Kidney (tissue), 14 donors: ENCODE measurements around the gene ILKAP. TPM values are rescaled to one million over a fixed set of nuclear protein-coding genes. Genes with fewer than 3 reads are reported as not detected.
A peak's percentile ranks its signal among the peaks of the same experiment; 100 is the strongest.

ENCODE experiments used
- DNase-seq, 5 donors: peaks; one replicate each; pipeline ENCODE4 v3.0.0-alpha.2; 2013 to 2020
- FAIRE-seq: peaks from 2 replicates; lab custom pipeline; 2012; peaks lifted over from hg19 to GRCh38; lab: Jason Lieb, UNC
- H3K27ac ChIP-seq, 2 donors: one replicate each; pipeline ENCODE4 v1.7.0; 2013; ENCODE audit warnings: low read depth in 2 of 2, low read length in 2 of 2, inconsistent platforms in 1 of 2
- H3K27me3 ChIP-seq: one replicate; pipeline ENCODE4 v1.7.1; 2013; ENCODE audit warnings: low read length, inconsistent platforms; ENCODE audit not compliant: control insufficient read depth, insufficient read depth
- H3K36me3 ChIP-seq, 3 donors: one replicate each; pipeline versions ENCODE4 v1.7.0 to v1.7.1; 2013; ENCODE audit warnings: low read length in 3 of 3, control low read depth in 1 of 3, inconsistent platforms in 1 of 3; ENCODE audit not compliant: insufficient read depth in 3 of 3, control insufficient read depth in 2 of 3
- H3K4me1 ChIP-seq, 3 donors: one replicate each; pipeline versions ENCODE4 v1.7.0 to v1.7.1; 2013; ENCODE audit warnings: low read length in 3 of 3, inconsistent platforms in 1 of 3, low read depth in 1 of 3; ENCODE audit not compliant: control insufficient read depth in 2 of 3, insufficient read depth in 2 of 3
- H3K4me3 ChIP-seq, 3 donors: one replicate each; pipeline versions ENCODE4 v1.7.0 to v1.8.1; 2013; ENCODE audit warnings: low read length in 3 of 3, control low read depth in 1 of 3, inconsistent platforms in 1 of 3
- H3K9ac ChIP-seq, 3 donors: one replicate each; pipeline versions ENCODE4 v1.7.0 to v1.7.1; 2013; ENCODE audit warnings: low read length in 3 of 3, control low read depth in 1 of 3, inconsistent platforms in 1 of 3
- H3K9me3 ChIP-seq, 3 donors: one replicate each; pipeline versions ENCODE4 v1.7.0 to v1.7.1; 2013; ENCODE audit warnings: low read length in 3 of 3, control low read depth in 1 of 3, inconsistent platforms in 1 of 3; ENCODE audit not compliant: control insufficient read depth in 2 of 3, insufficient read depth in 1 of 3
- intact Hi-C: fragments of 100-400 bp; cut with DNase I; formaldehyde crosslinking; loops from one replicate; pipeline ENCODE4 v1.11.1; 2022
- polyA plus RNA-seq: library from polyadenylated mRNA; stranded (reverse); fragments of 350-450 nt; fragmentation: Illumina TruSeq; extraction: RNeasy Lipid Tissue Mini Kit (QIAGEN cat#74804); gene quantifications from one replicate; pipeline ENCODE4 v1.2.3, GENCODE V29; 2014; ENCODE audit warnings: low read depth, low replicate concordance; ENCODE audit not compliant: insufficient read depth
- total RNA-seq: library from RNA; stranded (reverse); fragmentation: NEBNext Ultra II Directional; extraction: Animal tissue kit (Norgen Biotek cat#: 25700); gene quantifications from one replicate; pipeline ENCODE4 v1.2.1, GENCODE V29; 2021
- TF ChIP-seq, protein P1 (sequence below): IDR thresholded peaks from 3 replicates; pipeline ENCODE4 v1.5.1; 2012; ENCODE audit warnings: mild to moderate bottlenecking, moderate library complexity, borderline replicate concordance; ENCODE audit not compliant: insufficient read depth; ENCODE audit errors: extremely low read depth
- donor health status: control.
- donor health status: control.
- donor health status: control.
- donor health status: control.
- donor health status: control.
- donor health status: DM: yes; HTN: yes; CAD: no.
- donor health status: Normal renal cell carcinoma (clear cell type).

ILKAP gene
- total and polyA plus RNA-seq, 2 donors from 2014 or later, result 38.4 to 47.7 TPM

DNA sequence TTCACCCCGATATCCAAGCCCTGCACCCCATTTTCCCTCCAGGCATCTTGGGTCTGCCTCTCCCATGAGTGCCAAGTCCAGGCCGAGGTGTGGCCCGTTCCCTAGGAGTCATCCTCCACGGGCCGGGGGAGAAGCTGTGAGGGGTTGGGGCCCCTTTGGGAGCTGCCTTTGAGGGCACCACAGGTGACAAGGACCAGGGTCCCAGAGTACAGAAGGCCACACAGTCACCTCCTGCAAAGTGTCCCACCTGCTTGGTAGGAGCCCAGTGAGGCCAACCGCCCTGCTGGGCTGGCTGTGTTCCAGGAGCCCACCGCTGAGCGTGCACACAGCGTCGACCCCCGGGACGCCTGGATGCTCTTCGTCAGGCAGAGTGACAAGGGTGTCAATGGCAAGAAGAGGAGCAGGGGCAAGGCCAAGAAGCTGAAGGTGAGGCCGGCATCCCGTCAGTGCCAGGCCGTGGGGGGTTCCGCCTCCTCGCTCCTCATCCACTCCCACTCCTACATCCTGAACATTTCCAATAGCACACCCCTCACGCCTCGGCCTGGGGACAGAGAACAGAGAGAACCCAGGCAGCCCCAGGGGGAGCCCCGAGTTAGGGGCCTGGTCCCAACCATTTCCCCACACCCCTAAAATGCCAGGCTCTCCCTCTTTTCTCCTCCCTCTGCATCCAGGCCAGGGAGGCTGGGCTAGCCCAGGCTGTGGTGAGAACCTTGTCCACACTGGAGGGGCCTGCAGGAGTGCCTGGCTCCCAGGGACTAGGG lies 42.0 kb downstream of the ILKAP start:
- intact Hi-C loops, result no loop called here
- no peak for FAIRE-seq
- Histone ChIP-seq H3K27ac (no peak overlapping the region), H3K36me3 (no peaks in the 10 kb centered on the region), H3K9me3 (no peaks in the 10 kb centered on the region), H3K9ac (no peak overlapping the region), H3K4me1 (peaks cover 0 to 2% (median 0%) of the 10 kb centered on the region in 3 donors), H3K27me3 (no peaks in the 10 kb centered on the region), H3K4me3 (no peak overlapping the region)
- DNase-seq, result peak in 2 of 5 donors; percentile 65 to 66
- TF ChIP-seq, protein P1, sequence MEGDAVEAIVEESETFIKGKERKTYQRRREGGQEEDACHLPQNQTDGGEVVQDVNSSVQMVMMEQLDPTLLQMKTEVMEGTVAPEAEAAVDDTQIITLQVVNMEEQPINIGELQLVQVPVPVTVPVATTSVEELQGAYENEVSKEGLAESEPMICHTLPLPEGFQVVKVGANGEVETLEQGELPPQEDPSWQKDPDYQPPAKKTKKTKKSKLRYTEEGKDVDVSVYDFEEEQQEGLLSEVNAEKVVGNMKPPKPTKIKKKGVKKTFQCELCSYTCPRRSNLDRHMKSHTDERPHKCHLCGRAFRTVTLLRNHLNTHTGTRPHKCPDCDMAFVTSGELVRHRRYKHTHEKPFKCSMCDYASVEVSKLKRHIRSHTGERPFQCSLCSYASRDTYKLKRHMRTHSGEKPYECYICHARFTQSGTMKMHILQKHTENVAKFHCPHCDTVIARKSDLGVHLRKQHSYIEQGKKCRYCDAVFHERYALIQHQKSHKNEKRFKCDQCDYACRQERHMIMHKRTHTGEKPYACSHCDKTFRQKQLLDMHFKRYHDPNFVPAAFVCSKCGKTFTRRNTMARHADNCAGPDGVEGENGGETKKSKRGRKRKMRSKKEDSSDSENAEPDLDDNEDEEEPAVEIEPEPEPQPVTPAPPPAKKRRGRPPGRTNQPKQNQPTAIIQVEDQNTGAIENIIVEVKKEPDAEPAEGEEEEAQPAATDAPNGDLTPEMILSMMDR, result no peak

DNA sequence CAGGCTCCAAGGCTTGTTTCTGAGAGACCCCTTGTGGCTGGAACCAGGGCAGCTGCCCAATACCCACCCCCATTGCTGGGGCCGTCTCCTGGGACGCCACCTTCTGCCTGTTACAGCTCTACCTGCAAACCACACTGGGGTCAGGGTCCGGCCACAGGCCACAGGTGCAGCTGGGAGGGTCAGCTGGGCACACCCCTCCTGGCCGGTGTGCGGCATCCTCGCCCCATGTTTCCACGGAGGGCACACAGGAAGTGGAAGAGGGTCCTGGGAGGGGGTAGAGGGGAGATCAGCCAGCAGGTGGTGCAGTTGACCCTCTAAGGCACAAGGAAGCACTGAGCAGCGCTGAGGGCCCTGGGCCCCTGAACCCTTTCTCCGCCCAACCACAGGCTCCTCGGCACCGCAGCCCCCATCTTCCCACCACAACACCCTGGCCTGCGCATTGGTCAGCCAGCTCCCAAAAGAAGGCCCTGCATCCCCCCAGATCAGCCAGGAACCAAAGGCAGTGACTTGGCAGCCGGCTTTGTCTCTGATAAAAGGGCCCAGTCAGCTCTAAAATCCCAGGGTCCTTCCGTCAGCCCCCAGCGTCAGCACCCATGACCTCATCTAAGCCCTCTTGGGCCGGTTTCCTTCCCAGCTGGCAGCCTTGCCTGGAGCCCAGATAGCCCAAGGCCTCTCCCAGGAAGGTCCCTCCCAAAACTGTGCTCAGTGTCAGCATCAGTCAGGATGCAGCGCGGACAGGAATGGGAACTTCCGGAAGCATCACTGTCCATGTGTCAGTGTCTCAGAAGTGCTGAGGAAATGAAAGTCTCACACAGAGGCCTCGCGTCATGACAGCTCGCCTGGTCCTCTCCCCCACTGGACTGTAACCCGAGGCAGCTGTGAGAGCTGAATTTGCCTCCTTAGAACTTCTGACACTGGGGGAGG lies 43.0 kb downstream of the ILKAP start:
- no peaks in the 10 kb centered on the region for H3K9me3 ChIP-seq
- DNase-seq, result peak in 4 of 5 donors; percentile 49 to 84 (median 72)
- no peaks in the 10 kb centered on the region for H3K36me3 ChIP-seq
- H3K27me3 ChIP-seq, result no peaks in the 10 kb centered on the region
- FAIRE-seq, result no peak
- intact Hi-C loops, result no loop called here
- TF ChIP-seq, protein P1, result no peak
- H3K4me1 ChIP-seq, result no peaks in the 10 kb centered on the region
- H3K4me3 ChIP-seq, result no peak overlapping the region
- no peak overlapping the region for H3K9ac ChIP-seq
- no peak overlapping the region for H3K27ac ChIP-seq

DNA sequence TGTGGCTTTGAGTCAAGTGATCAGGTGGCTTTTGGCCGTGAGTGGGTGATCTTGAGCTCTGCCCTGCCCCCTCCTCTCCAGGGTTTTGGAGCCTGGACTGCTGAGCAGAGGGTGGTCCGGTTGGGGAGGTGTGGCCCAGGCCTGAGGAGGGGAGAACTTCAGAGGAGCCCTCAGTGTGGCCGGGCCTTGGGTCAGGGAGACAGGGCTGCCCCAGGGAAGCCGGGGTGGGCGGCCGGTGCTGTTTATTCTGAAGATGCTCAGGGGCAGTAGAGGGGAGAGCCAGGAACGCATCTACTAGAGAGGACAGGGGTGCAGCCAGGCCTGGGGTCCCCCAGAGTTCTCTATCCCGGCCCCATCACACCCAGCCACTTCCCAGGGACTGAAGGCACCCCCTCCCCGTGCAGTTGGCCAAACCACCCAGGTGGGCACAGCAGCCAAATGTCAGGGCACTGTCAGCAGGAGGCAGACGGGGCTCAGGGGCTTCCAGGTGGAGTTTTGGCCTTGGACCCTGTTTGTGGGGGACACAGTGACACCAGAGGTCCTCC lies 43.8 kb downstream of the ILKAP start:
- TF ChIP-seq, protein P1, result no peak
- no peaks in the 10 kb centered on the region for H3K27me3 ChIP-seq
- H3K27ac ChIP-seq, result no peak overlapping the region
- no peaks in the 10 kb centered on the region for H3K4me1 ChIP-seq
- H3K36me3 ChIP-seq, result no peaks in the 10 kb centered on the region
- peak in 2 of 5 donors; percentile 73 to 76 for DNase-seq
- intact Hi-C loops, result no loop called here
- no peaks in the 10 kb centered on the region for H3K9me3 ChIP-seq
- no peak for FAIRE-seq
- H3K9ac ChIP-seq, result no peak overlapping the region
- no peak overlapping the region for H3K4me3 ChIP-seq
